DMS 273 treated with DMSO at 0.1 percent for 48 hours (cell line): ENCODE measurements around the gene NBPF1.

Experiments used
- DNase-seq: peaks from one replicate; lab custom pipeline; 2025; lab: John Stamatoyannopoulos, UW

The NBPF1 gene

GRCh38 chr1:16512624-16513411 is 100.5 kb downstream of the NBPF1 start:
- DNase-seq, result peak; percentile 82
